ENCODE measurements around the gene NPTX1.

NPTX1 gene

DNA sequence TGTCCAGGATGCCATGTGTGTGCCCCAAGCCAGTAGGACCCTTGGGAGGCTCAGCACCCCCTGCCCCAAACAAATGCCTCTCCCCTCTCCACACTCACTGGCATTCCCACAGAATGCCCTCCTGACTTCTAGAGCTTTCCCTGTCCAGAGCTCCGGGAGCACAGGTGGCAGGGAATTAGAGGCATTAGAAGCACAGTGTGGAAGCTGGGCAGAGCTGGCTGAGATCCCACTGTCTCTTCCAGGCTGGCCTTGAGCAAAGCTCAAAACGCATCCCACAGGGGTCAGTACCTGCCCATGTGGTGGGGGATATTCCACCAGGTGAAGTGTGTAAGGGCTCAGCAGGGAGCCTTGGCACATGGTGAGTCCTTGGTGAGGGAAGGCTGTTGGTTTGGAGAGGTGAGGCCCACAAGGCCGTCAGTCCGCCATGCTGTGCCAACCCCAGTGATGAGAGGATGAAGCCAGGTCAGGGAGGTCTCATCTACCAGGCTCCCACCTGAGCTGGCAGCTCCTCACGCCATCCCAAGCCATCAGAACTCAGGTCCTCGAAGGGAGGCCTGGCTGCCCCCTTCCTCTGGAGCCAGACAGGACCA lies 43.4 kb downstream of the NPTX1 start:
- Histone ChIP-seq H3K27ac (ENCODE audit: insufficient read depth, low read depth, low read length, poor library complexity, severe bottlenecking) (no peak overlapping the region), H3K27me3 (ENCODE audit: control insufficient read depth, insufficient read depth, low read length, poor library complexity, severe bottlenecking) (no peaks in the 10 kb centered on the region), H3K9me3 (ENCODE audit: control insufficient read depth, low read length) (no peaks in the 10 kb centered on the region), H3K4me3 (ENCODE audit: insufficient read depth, low read depth, low read length) (no peak overlapping the region), H3K36me3 (ENCODE audit: control insufficient read depth, insufficient read depth, low read length) (no peaks in the 10 kb centered on the region), H3K4me1 (ENCODE audit: control insufficient read depth, insufficient read depth, low read length) (peaks cover 3% of the 10 kb centered on the region)
- 89% methylated on average over 6 of the region's 6 CpGs for WGBS, 2 experiments

- H3K4me1 ChIP-seq (ENCODE audit: control insufficient read depth, insufficient read depth, low read length): peaks cover 6% of the 10 kb centered on the region
- H3K4me3 ChIP-seq (ENCODE audit: insufficient read depth, low read depth, low read length): no peak overlapping the region
- H3K36me3 ChIP-seq (ENCODE audit: control insufficient read depth, insufficient read depth, low read length): no peaks in the 10 kb centered on the region
- WGBS, 2 experiments: 84 to 85% methylated on average over 15 of the region's 15 CpGs
- no peak overlapping the region for H3K27ac ChIP-seq (ENCODE audit: insufficient read depth, low read depth, low read length, poor library complexity, severe bottlenecking)
- H3K9me3 ChIP-seq (ENCODE audit: control insufficient read depth, low read length): no peaks in the 10 kb centered on the region
- no peaks in the 10 kb centered on the region for H3K27me3 ChIP-seq (ENCODE audit: control insufficient read depth, insufficient read depth, low read length, poor library complexity, severe bottlenecking)
Observed at GRCh38 chr17:80432350-80432955, 44.0 kb downstream of the NPTX1 start.

DNA sequence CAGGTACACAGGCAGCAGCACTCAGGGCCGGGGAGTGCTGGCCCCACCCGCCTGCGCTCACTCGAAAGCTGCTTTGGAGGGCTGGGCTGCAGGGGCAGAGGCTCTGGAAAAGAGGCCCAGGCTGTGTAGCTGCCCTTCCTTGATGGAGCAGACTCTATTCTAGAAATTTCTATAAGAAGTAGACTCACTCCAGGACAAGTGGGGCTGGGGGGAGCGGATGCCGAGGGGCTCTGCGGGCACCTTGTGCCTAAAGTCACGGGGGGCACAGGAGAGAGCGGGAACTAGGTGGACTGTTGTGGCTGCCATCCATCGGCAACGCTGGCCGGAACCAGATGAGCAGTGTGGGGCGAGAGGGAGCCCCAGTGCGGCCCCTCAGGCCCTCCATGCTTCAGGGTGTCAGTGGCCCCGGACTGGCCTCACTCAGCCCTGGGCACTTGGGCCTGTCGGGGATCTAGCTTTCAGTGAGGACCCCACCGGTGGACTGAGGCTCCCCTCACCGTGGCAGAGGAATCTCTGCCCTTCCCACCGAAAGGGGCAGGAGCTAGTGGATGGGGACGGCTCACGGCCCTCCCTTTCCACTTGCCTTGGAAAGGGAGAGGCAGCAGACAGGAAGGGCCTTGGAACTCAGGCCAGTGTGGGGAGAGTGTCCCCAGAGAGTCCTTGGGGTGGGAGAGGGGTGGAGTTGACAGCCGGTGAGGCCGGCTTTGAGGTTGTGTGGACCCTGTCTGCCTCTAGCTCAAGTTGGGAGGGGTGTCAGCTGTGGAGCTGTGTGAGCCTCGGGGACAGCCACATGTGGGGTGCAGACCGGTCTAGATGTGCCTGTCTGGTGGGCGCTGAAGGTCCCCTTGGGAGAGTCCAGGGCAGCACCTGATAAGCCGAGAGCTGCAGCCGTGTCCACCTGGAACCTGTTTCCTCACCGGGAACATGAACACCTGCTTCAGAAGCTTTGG lies 44.9 kb downstream of the NPTX1 start:
- Histone ChIP-seq H3K27me3 (ENCODE audit: control insufficient read depth, insufficient read depth, low read length, poor library complexity, severe bottlenecking) (no peaks in the 10 kb centered on the region), H3K27ac (ENCODE audit: insufficient read depth, low read depth, low read length, poor library complexity, severe bottlenecking) (no peak overlapping the region), H3K9me3 (ENCODE audit: control insufficient read depth, low read length) (no peaks in the 10 kb centered on the region), H3K4me1 (ENCODE audit: control insufficient read depth, insufficient read depth, low read length) (peaks cover 11% of the 10 kb centered on the region), H3K4me3 (ENCODE audit: insufficient read depth, low read depth, low read length) (no peak overlapping the region), H3K36me3 (ENCODE audit: control insufficient read depth, insufficient read depth, low read length) (no peaks in the 10 kb centered on the region)
- WGBS, 2 experiments: 92 to 93% methylated on average over 29 of the region's 29 CpGs

GRCh38 chr17:80430446-80431245 lies 45.8 kb downstream of the NPTX1 start:
- H3K27ac ChIP-seq (ENCODE audit: insufficient read depth, low read depth, low read length, poor library complexity, severe bottlenecking): no peak overlapping the region
- 86 to 87% methylated on average over 15 of the region's 15 CpGs for WGBS, 2 experiments

GRCh38 chr17:80429356-80430275 lies 46.8 kb downstream of the NPTX1 start:
- H3K4me1 ChIP-seq (ENCODE audit: control insufficient read depth, insufficient read depth, low read length): peaks cover 11% of the 10 kb centered on the region
- 94 to 95% methylated on average over 33 of the region's 33 CpGs for WGBS, 2 experiments
- no peak overlapping the region for H3K4me3 ChIP-seq (ENCODE audit: insufficient read depth, low read depth, low read length)
- H3K27me3 ChIP-seq (ENCODE audit: control insufficient read depth, insufficient read depth, low read length, poor library complexity, severe bottlenecking): no peaks in the 10 kb centered on the region
- H3K9me3 ChIP-seq (ENCODE audit: control insufficient read depth, low read length): no peaks in the 10 kb centered on the region
- no peaks in the 10 kb centered on the region for H3K36me3 ChIP-seq (ENCODE audit: control insufficient read depth, insufficient read depth, low read length)
- H3K27ac ChIP-seq (ENCODE audit: insufficient read depth, low read depth, low read length, poor library complexity, severe bottlenecking): no peak overlapping the region

More at GRCh38 chr17:80430446-80431245, 45.8 kb downstream of the NPTX1 start:
- Histone ChIP-seq H3K27me3 (ENCODE audit: control insufficient read depth, insufficient read depth, low read length, poor library complexity, severe bottlenecking) (no peaks in the 10 kb centered on the region), H3K9me3 (ENCODE audit: control insufficient read depth, low read length) (no peaks in the 10 kb centered on the region), H3K4me1 (ENCODE audit: control insufficient read depth, insufficient read depth, low read length) (peaks cover 11% of the 10 kb centered on the region), H3K4me3 (ENCODE audit: insufficient read depth, low read depth, low read length) (no peak overlapping the region), H3K36me3 (ENCODE audit: control insufficient read depth, insufficient read depth, low read length) (no peaks in the 10 kb centered on the region)

- no peaks in the 10 kb centered on the region for H3K9me3 ChIP-seq (ENCODE audit: control insufficient read depth, low read length)
- H3K36me3 ChIP-seq (ENCODE audit: control insufficient read depth, insufficient read depth, low read length): no peaks in the 10 kb centered on the region
- 92 to 94% methylated on average over 11 of the region's 11 CpGs for WGBS, 2 experiments
- no peaks in the 10 kb centered on the region for H3K27me3 ChIP-seq (ENCODE audit: control insufficient read depth, insufficient read depth, low read length, poor library complexity, severe bottlenecking)
- no peak overlapping the region for H3K4me3 ChIP-seq (ENCODE audit: insufficient read depth, low read depth, low read length)
- H3K27ac ChIP-seq (ENCODE audit: insufficient read depth, low read depth, low read length, poor library complexity, severe bottlenecking): no peak overlapping the region
- H3K4me1 ChIP-seq (ENCODE audit: control insufficient read depth, insufficient read depth, low read length): peaks cover 11% of the 10 kb centered on the region
Observed at GRCh38 chr17:80428796-80429195, 47.6 kb downstream of the NPTX1 start.

- no peaks in the 10 kb centered on the region for H3K27me3 ChIP-seq (ENCODE audit: control insufficient read depth, insufficient read depth, low read length, poor library complexity, severe bottlenecking)
- peaks cover 11% of the 10 kb centered on the region for H3K4me1 ChIP-seq (ENCODE audit: control insufficient read depth, insufficient read depth, low read length)
- H3K36me3 ChIP-seq (ENCODE audit: control insufficient read depth, insufficient read depth, low read length): no peaks in the 10 kb centered on the region
- H3K4me3 ChIP-seq (ENCODE audit: insufficient read depth, low read depth, low read length): no peak overlapping the region
- 92 to 95% methylated on average over 12 of the region's 12 CpGs for WGBS, 2 experiments
- no peak overlapping the region for H3K27ac ChIP-seq (ENCODE audit: insufficient read depth, low read depth, low read length, poor library complexity, severe bottlenecking)
- H3K9me3 ChIP-seq (ENCODE audit: control insufficient read depth, low read length): no peaks in the 10 kb centered on the region
Observed at GRCh38 chr17:80428363-80428762, 48.0 kb downstream of the NPTX1 start.

DNA sequence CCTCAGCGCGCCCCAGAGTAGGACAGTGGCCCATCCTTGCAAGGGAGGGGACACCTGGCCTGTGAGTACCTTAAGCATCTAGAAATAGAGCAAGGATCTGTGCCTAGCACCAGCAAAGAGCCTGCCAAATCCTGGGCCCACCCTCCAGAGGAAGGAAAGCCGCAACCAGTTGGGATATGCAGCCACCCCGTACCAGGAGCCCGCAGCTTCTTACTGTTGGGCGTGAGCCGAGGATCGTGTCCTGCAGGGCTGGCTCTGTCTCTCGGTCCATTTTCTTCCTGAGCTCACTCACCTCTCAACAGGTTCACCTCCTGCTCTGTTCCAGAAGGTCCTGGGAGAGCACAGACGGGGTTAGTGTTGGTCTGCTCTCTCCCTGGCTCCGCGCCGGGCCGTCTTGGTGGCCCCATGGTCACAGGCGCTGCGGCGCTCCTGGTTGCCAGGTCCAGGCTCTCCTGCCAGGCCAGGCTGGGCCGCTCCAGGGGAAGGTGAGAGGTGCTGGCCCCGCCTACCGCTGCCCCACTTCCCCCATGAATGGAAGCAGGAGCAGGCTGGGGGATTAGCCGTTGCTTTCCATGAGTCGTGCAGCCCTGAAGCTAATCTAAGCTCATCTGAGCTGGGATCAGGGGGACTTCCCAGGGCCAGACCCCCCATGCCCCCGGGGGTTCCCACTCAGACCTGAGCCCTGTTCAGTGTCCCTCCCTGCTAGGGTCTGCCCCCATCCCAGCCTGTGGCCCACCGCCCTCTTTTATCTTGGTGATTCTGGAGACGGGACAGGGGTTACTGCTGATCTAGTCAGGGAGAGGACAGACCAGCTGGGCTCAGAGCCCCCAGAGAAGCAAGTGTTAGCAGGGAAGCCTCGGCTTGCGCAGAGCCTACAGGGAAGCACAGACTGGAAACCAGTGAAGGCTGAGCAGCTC lies 48.8 kb downstream of the NPTX1 start:
- 84 to 86% methylated on average over 27 of the region's 27 CpGs for WGBS, 2 experiments
- H3K9me3 ChIP-seq (ENCODE audit: control insufficient read depth, low read length): no peaks in the 10 kb centered on the region

More for the DNA sequence above, 48.8 kb downstream of the NPTX1 start:
- H3K4me1 ChIP-seq (ENCODE audit: control insufficient read depth, insufficient read depth, low read length): peaks cover 11% of the 10 kb centered on the region
- H3K27ac ChIP-seq (ENCODE audit: insufficient read depth, low read depth, low read length, poor library complexity, severe bottlenecking): no peak overlapping the region
- no peaks in the 10 kb centered on the region for H3K27me3 ChIP-seq (ENCODE audit: control insufficient read depth, insufficient read depth, low read length, poor library complexity, severe bottlenecking)
- H3K36me3 ChIP-seq (ENCODE audit: control insufficient read depth, insufficient read depth, low read length): no peaks in the 10 kb centered on the region
- no peak overlapping the region for H3K4me3 ChIP-seq (ENCODE audit: insufficient read depth, low read depth, low read length)

All from ectodermal cell (in vitro differentiated cells).